GM21381 (cell line): ENCODE measurements around the gene TEAD1.

Source experiments
- ATAC-seq: cut with Tn5 transposase; IDR thresholded peaks from one replicate; pipeline ENCODE4 v1.9.1; 2021; ENCODE audit warnings: mild to moderate bottlenecking, moderate library complexity; ENCODE audit not compliant: unreplicated experiment

The TEAD1 gene

DNA sequence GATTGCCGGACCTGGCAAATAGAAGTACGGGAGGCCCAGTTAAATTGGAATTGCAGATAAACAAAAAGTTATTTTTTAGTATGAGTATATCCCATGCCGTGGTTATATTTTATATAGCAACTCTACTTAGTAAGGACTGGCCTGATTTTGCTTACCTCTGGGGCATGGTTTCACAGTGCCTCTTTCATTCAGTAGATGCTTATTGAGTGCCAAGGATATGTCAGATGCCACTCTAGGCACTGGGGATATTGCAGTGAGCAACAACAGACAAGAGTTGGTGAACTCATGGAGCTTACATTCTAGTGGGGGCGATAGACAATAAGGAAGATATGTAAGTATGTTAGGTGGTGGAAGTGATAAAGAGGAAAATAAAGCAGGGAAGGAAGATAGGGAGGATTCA lies 112.2 kb downstream of the TEAD1 start:
- no peak for ATAC-seq

DNA sequence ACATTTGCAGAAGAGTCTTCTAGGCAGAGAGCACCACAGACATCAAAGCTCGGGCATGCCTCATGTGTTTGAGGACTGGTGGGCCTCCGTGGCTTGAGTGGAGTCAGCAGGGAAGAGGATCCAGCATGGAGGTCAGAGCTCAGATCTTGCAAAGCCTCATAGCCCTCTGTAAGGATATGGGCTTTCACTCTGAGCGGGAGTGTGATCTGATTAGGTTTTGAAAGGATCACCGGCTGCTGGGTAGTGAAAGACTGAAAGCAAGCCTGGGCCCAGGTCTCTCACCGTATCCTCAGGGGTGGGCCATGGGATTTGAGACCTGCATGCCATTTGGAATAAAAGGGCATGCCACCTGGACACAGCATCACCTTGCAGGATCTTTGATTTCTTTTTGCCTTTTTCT lies 112.7 kb downstream of the TEAD1 start:
- ATAC-seq = no peak

DNA sequence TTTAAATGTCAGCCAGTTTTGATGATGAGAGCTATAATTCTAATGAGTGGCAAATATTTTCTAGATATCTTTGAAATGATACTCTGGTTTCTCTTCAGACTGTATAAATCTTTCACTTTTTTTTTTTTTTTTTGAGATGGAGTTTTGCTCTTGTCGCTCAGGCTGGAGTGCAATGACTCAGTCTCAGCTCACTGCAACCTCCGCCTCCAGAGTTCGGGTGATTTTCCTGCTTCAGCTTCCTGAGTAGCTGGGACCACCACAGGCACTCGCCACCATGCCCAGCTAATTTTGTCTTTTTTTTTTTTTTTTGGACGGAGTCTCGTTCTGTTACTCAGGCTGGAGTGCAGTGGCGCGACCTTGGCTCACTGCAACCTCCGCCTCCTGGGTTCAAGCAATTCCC lies 113.6 kb downstream of the TEAD1 start:
- ATAC-seq = no peak

DNA sequence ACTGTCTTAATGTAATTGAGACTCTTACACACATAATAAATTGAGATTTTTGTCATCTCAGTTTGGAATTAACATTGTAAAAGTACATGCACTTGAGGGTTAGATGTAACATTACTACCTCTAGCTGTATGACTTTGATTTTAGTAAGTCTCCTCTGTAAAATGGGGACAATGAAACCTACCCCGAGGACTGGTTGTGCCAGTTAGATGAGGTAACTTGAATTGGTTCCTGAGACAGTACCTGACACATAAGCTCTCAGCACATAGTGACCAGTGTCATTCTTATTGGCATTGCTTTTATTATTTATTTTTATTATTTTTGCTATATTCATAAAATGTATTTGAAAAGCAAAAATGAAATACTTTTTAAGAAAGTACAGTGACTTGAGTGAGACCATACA lies 114.8 kb downstream of the TEAD1 start:
- ATAC-seq = no peak

DNA sequence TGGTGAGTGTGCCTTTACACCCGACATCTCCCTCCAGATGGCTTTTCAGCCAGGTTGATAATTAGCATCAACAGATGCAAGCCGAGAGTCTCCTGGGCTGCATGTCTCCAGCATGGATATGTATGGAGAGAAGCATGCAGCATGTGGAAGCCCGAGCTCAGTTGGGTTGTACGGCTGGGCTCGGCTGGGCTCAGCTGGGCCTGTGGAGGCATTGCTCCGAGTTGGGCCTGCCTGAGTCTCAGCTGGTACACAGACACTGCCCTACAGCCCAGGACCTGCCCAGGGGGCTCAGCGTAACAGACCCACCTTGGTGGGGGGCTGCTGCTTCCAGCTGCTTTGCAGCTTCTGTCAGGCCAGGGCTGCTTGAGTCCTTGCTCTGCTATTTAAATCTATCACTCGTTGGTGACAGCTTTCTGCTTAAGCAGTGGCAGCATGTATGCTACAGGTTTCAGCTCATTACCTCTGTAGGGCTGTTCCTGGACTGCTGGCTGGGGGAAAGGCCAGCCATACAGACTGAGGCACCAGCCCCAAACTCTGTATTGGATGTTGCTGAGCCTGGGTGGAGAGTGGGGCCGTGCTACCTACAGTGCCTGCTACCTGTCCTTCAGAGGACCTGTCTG lies 115.5 kb downstream of the TEAD1 start:
- no peak for ATAC-seq

DNA sequence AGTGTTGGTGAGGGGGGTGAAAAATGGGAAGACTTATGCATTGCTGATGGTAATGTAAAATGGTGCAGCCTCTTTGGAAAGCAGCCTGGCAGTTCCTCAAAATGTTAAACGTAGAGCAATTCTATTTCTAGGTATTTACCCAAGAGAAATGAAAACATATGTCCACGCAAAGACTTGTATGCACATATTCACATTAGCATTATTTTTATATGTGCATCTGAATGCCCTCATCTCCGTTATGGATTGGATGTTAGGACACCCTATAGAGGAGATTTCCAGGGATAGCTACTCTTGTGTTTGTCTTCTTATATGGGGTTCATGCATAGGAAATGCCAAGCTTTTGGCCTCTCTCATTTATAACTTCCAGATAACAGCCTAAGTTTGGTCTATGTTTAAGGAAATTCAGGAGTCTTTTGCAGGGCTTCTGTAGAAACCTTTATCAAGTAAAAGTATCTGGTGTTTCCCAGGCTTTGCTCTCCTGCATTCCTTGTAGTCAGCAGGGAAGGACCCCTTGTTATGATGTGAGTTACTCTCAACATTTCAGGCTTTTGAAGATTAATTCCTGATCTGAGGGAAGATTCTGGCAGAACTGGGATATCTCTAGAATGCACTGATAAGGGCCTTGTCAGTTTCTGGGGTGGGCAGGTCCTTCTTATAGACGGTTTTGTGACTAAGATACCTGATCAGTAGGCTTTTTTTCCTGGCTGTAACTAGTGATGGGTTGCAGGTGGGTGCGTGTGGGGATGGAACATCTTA lies 116.8 kb downstream of the TEAD1 start:
- no peak for ATAC-seq

DNA sequence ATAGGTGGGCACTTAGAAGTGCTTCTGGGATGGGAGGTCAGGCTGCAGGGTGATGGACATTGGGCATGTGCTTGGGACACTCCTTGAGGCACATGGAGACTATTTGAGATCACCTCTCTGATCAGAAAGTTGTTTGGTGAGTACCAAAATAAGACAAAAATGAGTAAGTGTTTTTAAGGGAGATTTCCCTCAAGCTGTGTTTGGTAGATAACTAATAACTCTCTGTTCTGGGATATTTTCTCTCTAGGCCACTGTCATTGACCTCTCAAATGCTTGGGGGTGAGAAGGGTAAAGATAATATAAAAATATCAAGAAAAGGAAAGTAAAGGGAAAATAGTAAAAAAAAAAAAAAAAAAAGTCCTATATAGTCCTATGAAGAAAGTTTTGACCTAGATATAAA lies 117.8 kb downstream of the TEAD1 start:
- no peak for ATAC-seq

DNA sequence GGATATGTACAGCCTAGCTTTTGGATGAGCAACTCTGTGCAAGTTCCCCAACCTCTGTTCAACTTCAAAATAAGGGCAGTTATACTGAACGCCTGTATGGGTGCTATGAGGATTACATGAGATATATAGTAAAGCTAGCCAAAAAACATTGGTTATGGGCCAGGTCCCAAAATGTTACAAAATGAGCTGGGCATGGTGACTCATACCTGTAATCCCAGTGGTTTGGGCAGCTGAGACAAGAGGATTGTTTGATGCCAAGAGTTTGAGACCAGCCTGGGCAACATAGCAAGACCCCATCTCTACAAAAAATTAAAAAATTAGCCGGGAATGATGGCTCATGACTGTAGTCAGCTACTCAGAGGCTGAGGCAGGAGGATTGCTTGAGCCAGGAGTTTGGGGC lies 118.4 kb downstream of the TEAD1 start:
- no peak for ATAC-seq

DNA sequence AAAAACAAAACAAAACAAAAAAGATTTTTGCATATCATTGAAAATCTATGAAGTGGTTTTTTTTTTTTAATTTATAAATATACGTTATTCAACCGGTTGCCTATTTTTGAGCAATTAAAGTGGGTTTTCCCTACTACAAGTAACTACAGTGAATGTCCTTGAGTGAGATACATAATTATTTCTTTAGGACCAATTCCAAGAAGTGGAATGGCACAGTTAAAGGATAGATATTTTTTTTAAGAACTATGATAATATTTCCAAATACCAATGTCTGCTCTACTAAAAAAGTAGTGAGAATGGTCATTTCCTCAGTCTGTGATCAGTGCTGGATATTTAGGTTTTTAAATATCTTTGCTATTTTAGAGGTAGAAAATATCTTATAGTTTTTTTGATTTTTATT lies 118.8 kb downstream of the TEAD1 start:
- no peak for ATAC-seq

DNA sequence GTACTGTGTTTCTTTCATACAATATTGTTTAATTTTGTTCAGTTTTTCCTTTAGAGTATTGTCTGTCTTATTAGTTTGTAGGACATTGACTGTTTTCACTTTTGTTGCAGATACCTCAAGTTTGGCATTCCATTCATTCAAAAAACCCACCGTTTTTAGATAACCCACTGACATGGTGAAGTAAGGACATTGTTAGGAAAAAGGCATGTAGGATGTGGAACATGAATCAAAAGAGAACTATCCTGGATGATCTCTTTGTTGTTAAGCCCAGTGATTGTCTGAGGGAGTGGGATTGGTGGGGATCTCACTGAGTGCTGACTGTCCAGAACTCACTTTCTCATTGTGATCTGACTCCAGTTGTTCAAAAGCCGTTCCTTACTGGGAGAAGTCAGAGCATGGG lies 119.3 kb downstream of the TEAD1 start:
- no peak for ATAC-seq

DNA sequence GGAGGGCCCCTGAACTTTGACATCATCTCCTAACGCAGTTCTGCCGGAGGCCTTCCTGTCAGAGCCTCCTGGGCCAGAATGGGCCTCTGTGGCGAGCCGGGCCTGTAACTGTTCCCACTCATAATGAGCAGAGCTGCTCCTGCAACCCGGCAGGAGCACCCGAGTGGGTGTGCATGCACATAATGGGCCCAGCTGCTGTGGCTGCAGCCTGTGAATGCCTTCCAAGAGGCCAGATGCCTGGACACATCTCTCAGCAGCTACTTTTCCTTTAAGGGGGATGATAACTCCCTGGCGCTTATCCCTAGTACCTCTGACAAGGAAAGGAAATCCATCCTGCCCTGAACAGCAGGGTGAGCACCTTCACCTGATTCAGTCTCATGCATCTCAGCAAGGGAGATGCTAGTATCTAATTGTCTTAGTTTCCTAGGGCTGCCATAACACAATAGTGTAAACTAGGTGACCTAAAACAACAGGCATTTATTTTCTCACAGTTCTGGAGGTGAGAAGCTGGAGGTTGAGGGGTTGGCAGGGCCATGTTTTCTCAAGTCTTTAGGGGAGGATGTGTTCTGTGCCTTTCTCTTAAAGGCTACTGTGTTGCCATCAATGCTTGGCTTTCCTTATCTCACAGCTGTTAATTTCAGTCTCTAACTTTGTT lies 120.5 kb downstream of the TEAD1 start:
- ATAC-seq = no peak

DNA sequence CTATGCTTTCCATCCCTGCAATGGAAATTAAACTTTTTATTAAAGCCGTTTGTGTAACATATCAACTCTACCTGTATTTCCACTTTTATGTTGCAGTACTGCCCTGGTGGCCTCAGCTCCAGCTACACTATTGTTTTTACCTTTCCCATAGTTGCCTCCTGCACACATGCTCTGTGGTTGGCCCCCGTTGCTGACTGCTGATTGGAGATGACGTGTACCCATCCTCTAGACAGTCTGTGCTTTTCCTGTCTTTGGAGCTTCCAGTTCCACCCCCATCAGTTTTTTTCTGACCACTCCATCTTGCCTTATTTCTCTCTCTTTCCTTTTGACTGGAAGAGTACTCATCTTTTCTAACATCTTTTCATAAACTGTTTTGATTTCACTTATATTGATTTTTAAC lies 123.8 kb downstream of the TEAD1 start:
- no peak for ATAC-seq

DNA sequence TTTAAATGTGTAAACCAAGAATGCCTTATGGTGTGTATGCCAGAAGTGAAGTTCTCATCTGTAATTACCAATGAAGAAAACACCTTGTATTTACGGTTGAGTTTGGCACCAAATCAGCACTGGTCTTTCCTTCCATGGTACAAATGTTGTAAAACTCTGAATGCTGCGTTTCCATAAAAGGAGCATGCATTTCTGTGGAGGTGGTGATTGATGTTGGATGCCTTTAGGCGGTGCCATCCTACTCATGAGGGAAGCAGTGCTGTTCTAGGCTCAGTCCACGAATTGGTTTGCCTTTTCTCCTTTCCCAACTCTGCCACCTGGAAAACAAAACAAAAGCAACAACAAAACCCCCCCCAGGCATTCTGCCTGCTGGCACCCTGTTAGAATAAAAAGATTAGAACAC lies 124.4 kb downstream of the TEAD1 start:
- no peak for ATAC-seq

DNA sequence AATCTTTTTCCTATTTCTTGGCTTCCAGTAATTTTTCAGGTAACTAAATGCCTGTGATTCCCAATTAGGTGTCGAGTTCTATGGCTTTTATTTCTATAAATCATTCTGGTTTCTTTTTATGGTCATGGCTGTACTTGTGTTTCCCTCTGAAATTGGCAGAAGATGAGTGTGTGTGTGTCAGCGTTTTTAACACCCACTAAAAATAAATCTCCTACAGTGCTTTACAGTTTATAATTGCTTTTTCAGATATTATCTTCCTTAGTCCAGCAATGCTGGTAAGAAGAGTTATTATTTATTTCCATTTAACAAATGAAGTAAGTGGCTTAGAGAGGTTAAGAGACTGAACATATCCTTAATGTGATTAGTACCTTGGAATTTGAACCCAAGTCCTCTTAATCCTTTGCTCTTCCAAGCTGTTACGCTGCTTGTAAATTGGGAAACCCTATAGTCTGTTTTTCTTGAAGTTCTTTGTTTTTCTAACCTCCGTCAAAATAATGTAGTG lies 125.2 kb downstream of the TEAD1 start:
- no peak for ATAC-seq

DNA sequence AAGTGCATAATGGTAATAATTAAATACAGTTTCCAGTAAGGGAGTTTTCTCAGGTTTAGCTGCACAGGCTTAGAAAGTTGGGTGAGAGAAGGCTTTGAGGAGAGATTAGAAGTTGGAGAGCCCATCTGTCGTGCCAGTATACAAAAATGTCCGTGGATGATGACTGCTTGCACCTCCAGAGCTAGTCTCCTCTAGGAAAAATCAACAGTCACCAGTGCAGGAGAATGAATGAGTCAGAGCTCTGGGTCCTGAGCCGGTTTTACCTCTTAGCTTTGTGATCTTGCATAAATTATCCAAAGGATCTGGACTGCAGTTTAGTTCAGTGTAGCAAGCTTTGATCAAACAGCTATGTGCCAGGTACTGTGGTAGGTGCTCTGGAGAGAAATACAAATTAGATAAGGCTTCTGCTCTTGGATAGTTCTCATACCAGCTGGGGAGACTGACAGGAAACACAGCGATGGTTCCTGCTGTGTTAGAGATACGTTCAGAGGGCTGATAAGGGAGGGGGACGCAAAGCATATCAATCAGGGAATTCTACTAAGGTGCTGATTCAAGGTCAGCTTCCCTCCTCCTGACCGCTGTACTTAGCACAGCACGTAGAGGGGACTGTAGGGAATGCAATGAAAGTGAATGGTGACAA lies 125.9 kb downstream of the TEAD1 start:
- no peak for ATAC-seq

DNA sequence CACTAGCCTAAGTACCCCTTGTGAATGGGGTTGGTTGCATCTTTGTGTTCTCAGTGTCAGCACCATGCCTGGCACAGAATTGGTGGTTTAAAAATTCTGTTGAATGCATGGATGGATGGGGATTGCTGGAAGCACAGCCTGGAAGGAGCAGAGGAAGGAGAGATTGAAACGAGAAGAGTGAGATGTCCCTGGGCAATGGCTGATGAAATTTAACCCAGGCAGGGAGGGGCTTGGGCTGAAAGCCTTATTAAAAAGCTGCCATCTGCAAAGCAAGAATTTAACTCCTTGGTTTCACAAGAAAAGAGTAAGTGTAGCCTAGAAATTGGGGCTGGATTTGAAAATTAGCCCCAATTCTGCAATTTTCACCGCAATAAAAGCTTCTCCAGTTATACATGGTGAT lies 126.7 kb downstream of the TEAD1 start:
- ATAC-seq = no peak

DNA sequence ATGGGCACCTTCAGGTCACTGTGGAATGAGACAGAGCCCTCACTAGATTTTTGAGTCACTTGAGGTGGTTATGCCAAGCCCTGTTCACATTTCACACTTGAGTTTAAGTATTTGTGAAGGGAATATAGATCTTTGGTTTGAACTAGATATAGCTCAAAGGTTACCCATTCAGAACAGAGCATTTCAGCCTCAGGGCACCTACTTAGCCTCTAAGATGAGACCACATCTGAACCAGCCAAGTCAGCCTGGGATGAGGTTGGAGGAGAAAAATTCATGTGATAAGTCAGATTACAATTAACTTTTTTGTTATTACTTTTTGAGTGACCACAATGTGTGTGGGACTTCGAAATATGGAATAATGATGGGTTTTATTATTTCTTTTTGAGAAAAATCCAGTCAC lies 127.8 kb downstream of the TEAD1 start:
- no peak for ATAC-seq

DNA sequence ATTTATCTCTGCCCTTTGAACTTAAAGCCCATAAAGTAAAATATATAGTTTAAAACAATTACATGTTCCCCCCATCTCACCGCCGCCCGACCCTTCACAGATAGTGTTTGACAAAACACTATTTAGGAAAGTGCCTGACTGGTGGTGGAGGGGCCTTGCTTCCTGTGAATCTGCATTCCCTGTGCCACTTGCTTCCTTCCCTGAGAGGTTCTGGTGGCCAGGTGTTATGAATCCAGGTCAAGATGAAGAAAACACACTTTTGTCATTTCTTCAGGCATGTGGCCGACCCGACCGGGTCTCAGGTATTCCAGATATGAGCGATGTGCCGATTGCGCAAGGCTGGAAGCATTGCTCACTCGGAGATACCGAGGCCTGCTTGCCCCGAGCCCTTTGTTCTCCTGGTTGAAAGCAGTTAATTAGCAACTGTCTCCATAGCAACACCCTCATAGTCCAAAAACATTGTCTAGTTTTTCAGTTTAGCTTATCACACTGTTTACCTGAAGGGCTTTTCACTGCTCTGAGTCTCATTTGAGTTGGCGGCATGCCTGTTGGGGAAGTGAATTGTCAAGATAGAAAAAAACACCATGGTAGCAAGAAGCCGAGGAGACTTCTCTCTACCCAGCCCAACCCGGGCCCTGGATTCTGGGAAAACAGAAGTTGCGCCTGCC lies 128.3 kb downstream of the TEAD1 start:
- no peak for ATAC-seq

DNA sequence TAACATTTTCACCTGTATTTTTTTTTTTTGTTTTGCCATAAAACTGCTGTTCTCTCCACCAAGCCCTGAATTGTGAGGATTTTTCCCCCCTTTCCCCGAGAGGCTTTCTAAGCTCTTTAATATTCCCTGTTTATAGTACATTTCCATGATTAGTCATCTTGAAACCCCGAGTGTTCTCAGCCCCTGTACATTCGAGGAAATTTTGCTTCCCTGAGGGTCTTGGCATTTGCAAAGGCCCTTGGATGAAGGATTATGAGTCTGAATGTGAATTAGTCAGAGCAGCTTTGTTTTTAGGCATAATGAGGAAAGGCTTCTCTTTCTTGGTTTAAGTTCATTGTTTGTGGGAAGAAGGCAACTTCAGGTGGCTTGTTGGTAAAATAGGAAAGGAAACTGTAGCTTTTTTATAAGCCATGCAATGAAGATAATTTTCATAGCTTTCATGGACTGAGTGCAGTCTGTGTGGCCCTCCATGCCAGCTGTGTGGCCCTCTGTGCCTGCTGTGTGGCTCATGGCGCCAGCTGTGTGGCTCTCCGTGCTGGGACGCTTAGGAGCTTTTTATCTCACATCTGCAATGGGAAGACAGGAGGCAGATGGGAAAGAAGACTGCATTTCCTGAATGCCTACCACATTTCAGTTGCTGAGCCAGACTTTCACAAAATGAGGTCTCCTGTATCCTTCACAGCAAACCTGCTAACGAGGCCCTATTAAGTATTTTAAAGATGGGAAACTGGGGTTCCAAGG lies 129.0 kb downstream of the TEAD1 start:
- ATAC-seq = no peak

DNA sequence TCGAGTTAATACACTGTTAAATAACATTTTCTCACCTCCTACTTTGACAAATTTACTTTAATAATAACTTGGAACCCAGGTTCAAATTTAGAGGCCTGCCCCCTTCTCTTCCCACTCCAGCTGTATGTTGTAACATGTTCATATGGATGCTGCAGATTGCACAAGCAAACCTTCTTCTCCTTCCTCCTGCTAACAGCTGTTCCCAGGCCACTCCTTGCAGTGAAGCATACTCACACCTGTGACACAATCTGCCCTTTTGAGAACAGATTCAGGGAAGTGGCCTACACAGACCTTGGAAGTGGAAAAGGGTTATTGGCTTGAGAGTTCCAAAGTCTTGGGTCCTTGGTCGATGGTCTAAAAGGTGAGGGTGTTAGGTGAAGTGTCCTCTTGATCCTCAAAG lies 131.9 kb downstream of the TEAD1 start:
- no peak for ATAC-seq
